Ishikawa (cell line): ENCODE data around the gene COX7A1.

Source experiments
- CEBPB ChIP-seq: IDR thresholded peaks from 2 replicates; pipeline ENCODE4 v1.6.1; 2012
- CREB1 ChIP-seq: IDR thresholded peaks from 2 replicates; pipeline ENCODE4 v1.6.1; 2012; ENCODE audit warnings: low read depth
- EGR1 ChIP-seq: IDR thresholded peaks from 2 replicates; pipeline ENCODE4 v1.6.1; 2012
- EP300 ChIP-seq: IDR thresholded peaks from 2 replicates; pipeline ENCODE4 v1.6.1; 2012; ENCODE audit warnings: borderline replicate concordance
- FOXM1 ChIP-seq: IDR thresholded peaks from 2 replicates; pipeline ENCODE4 v1.6.1; 2012; ENCODE audit warnings: low read depth, borderline replicate concordance
- NFIC ChIP-seq: IDR thresholded peaks from 2 replicates; pipeline ENCODE4 v1.6.1; 2012
- RAD21 ChIP-seq: IDR thresholded peaks from 2 replicates; pipeline ENCODE4 v1.6.1; 2012; ENCODE audit warnings: low read depth
- TAF1 ChIP-seq: IDR thresholded peaks from 2 replicates; pipeline ENCODE4 v1.6.1; 2012; ENCODE audit warnings: low read depth, mild to moderate bottlenecking
- TCF12 ChIP-seq: IDR thresholded peaks from 2 replicates; pipeline ENCODE4 v1.6.1; 2012; ENCODE audit warnings: low read depth
- TEAD4 ChIP-seq: IDR thresholded peaks from 2 replicates; pipeline ENCODE4 v1.6.1; 2012
- USF1 ChIP-seq: IDR thresholded peaks from 2 replicates; pipeline ENCODE4 v1.6.1; 2012
- YY1 ChIP-seq: IDR thresholded peaks from 2 replicates; pipeline ENCODE4 v1.6.1; 2012; ENCODE audit warnings: low read depth
- ZBTB7A ChIP-seq: IDR thresholded peaks from 2 replicates; pipeline ENCODE4 v1.6.1; 2012; ENCODE audit warnings: low read depth
- TF ChIP-seq, protein P1 (sequence below): IDR thresholded peaks from 2 replicates; pipeline ENCODE4 v1.6.1; 2012
- TF ChIP-seq, protein P2 (sequence below): IDR thresholded peaks from 2 replicates; pipeline ENCODE4 v1.6.1; 2012; ENCODE audit warnings: low read depth, mild to moderate bottlenecking

COX7A1 gene

GRCh38 chr19:36115453-36116343 is 36.5 kb downstream of the COX7A1 start, which contains the start of gene TBCB:
TSS of gene TBCB (plus strand) at chr19:36115468. CDS start at chr19:36115561, 93 bp downstream.
- TF ChIP-seq FOXM1: no peak
- TF ChIP-seq YY1: peak; percentile 81; the same call in 1 of the 2 replicates
- TF ChIP-seq TAF1: peak; percentile 48; the same call in 1 of the 2 replicates

DNA sequence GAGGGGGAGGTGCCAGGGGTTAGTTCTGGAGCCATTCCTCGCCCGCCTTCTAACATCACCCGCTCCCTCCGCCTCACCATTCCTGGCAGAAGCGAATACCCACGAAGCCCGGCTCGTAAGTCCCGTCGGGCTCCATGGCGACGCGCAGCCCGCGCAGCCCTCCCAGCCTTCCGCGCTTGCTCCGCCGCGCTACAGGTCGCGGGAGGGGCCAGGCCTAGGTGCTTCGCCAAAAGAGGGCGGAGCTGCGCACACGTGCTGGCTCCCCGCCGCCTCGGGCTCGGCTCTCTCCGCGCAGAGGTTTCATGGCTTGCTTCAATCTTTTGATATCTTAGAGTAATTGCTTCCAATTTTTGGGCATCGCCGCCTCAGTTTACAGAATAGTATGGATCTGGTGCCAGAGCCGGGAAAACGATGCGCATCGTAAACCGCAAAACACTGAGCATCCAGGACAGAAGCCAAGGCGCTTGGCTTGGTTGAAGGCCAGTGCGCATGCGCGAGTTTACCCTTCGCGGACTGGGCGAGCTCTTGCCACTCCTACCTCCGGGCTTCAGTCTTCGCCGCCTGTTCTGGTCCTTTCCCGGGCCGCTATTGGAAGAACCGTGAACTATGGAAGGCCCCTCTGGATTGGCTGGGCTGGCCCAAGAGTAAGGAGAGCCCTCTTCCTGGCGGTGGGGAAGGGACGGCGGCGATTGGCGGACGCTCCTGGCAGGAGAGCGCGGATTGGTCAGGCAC is 37.4 kb downstream of the COX7A1 start, which contains the start of gene POLR2I:
Gene POLR2I, minus strand, starts transcription at position 155 of the 732 bp plus-strand sequence. Its CDS starts 19 bp downstream, at position 136.
- 0 out of 2 replicates have a peak, but pooled peaks have one; percentile 25 for TF ChIP-seq FOXM1
- no peak for TF ChIP-seq EP300
- 0 out of 2 replicates have a peak, but pooled peaks have one; percentile 22 for TF ChIP-seq TEAD4
- TF ChIP-seq RAD21: no peak
- peak; percentile 79 for TF ChIP-seq YY1
- TF ChIP-seq NFIC: 0 out of 2 replicates have a peak, but pooled peaks have one; percentile 39
- peak; percentile 89 for TF ChIP-seq USF1
- TF ChIP-seq CREB1: no peak
- TF ChIP-seq TAF1: 0 out of 2 replicates have a peak, but pooled peaks have one; percentile 37
- no peak for TF ChIP-seq ZBTB7A
- TF ChIP-seq, protein P1, sequence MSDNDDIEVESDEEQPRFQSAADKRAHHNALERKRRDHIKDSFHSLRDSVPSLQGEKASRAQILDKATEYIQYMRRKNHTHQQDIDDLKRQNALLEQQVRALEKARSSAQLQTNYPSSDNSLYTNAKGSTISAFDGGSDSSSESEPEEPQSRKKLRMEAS: peak; percentile 100

DNA sequence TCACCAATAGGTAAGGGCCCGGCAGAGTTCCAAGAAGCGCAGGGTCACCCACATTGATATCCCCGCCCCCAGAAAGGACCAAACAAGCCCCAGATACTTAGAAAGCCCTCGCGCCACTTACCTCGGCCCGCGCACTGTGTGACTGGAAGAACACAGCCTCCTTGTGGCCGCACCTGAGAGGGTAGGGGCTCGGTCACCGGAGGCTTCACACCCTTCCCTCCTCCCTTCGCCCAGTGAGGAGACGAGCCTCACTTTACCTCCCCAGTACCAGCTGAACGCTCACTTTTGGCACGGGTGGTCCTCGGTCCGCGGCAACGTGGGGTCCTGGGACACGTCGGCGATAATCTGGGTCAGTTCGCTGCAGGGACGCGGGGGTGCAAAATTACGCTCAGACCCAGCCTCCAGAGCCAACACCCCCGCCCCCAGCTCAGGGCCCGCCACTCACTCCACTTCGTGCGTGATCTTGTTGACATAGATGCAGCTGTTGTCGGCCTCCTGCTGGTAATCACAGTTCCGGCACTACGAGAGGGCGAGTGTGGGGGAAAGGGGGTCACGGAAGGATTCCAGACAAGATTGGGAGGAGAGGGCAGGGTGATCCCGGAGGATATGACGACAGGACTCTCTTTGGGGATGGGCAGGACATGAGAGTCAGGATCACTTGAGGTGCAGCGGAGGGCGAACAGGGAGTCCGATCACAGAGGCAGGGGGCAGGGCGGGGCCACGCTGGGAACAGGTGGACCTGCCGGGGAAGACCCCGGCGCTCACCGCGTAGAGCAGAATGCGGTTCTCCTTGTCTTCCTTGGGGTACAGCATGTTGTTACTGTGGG is 38.1 kb downstream of the COX7A1 start:
- no peak for TF ChIP-seq CEBPB
- TF ChIP-seq ZBTB7A: peak; percentile 63; the same call in 1 of the 2 replicates

DNA sequence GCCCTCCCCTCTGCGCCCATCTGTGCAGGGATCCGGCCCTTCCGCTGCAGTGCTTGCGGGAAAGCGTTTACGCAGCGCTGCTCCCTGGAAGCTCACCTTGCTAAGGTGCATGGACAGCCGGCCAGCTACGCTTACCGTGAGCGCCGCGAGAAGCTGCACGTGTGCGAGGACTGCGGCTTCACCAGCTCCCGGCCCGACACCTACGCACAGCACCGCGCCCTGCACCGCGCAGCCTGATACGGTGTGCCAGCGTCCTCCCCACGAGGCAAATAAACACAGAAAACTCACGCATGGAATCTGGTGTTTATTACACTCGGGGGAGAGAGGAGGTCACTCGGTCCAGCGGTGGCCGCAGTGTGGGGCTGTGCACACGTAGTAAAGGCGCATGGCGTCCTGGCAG is 38.8 kb downstream of the COX7A1 start:
- TF ChIP-seq TCF12 (no peak), TEAD4 (no peak), ZBTB7A (no peak), FOXM1 (no peak), TAF1 (no peak), CEBPB (no peak), USF1 (no peak), NFIC (no peak), RAD21 (no peak), YY1 (no peak), EGR1 (no peak), EP300 (no peak)
- TF ChIP-seq, protein P2, sequence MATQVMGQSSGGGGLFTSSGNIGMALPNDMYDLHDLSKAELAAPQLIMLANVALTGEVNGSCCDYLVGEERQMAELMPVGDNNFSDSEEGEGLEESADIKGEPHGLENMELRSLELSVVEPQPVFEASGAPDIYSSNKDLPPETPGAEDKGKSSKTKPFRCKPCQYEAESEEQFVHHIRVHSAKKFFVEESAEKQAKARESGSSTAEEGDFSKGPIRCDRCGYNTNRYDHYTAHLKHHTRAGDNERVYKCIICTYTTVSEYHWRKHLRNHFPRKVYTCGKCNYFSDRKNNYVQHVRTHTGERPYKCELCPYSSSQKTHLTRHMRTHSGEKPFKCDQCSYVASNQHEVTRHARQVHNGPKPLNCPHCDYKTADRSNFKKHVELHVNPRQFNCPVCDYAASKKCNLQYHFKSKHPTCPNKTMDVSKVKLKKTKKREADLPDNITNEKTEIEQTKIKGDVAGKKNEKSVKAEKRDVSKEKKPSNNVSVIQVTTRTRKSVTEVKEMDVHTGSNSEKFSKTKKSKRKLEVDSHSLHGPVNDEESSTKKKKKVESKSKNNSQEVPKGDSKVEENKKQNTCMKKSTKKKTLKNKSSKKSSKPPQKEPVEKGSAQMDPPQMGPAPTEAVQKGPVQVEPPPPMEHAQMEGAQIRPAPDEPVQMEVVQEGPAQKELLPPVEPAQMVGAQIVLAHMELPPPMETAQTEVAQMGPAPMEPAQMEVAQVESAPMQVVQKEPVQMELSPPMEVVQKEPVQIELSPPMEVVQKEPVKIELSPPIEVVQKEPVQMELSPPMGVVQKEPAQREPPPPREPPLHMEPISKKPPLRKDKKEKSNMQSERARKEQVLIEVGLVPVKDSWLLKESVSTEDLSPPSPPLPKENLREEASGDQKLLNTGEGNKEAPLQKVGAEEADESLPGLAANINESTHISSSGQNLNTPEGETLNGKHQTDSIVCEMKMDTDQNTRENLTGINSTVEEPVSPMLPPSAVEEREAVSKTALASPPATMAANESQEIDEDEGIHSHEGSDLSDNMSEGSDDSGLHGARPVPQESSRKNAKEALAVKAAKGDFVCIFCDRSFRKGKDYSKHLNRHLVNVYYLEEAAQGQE: no peak
- TF ChIP-seq, protein P1: no peak

DNA sequence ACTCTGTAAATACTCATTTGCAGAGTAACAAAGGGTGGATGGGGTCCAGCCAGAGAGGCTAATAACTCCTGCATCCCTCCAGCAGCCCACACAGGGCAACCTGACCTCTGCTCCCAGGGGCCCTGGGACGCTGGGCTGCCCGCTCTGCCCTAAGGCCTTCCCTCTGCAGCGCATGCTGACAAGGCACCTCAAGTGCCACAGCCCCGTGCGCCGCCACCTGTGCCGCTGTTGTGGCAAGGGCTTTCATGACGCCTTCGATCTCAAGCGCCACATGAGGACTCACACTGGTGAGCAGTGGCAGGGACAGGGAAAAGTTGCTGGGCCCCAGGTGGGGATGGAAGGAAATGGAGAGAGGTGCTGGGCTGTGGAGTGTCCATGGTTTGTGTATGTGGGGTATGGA is 39.6 kb downstream of the COX7A1 start:
- no peak for TF ChIP-seq EP300
- TF ChIP-seq FOXM1: no peak
- no peak for TF ChIP-seq RAD21
- no peak for TF ChIP-seq YY1
- no peak for TF ChIP-seq EGR1
- TF ChIP-seq ZBTB7A: no peak
- no peak for TF ChIP-seq TAF1
- TF ChIP-seq CEBPB: no peak
- no peak for TF ChIP-seq CREB1
- no peak for TF ChIP-seq NFIC

DNA sequence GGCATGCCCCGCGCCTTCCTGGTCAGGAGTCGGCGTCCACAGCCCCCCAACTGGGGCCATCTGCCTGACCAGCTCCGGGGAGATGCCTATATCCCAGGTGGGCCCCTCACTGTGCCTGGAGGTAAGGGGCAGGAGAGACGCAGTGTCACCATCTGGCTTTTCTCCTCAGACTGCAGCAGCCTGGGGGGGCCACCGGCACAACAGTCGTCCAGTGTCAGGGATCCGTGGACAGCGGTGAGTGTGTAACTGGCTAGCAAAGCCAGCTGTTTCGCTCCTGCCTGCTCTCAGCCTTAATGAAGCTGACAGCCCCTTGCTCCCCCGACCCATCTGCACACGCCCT is 41.1 kb downstream of the COX7A1 start:
- TF ChIP-seq EP300 (no peak), TAF1 (no peak), CEBPB (no peak)
- TF ChIP-seq, protein P1: no peak
